GM19455 (cell line): Measurements from ENCODE around the gene HSD17B3.
A peak's percentile ranks its signal among the peaks of the same experiment; 100 is the strongest.
"Not testable (repeated sequence)": the region's sequence is repeated elsewhere in the genome, so short reads cannot be mapped to it uniquely, and the experiment has no call there.

Experiments
- ATAC-seq: cut with Tn5 transposase; IDR thresholded peaks from one replicate; pipeline ENCODE4 v1.9.1; 2021; ENCODE audit not compliant: unreplicated experiment

The HSD17B3 gene

GRCh38 chr9:96236854-96237550 is 65.0 kb downstream of the HSD17B3 start:
- no peak for ATAC-seq

GRCh38 chr9:96236337-96236736 is 65.6 kb downstream of the HSD17B3 start:
- ATAC-seq: not testable (repeated sequence)

GRCh38 chr9:96232539-96233241 is 69.3 kb downstream of the HSD17B3 start:
- no peak for ATAC-seq

GRCh38 chr9:96232164-96232538 is 69.8 kb downstream of the HSD17B3 start:
- ATAC-seq: no peak

GRCh38 chr9:96230002-96230401 is 72.0 kb downstream of the HSD17B3 start:
- no peak for ATAC-seq

GRCh38 chr9:96222132-96222531 is 79.8 kb downstream of the HSD17B3 start:
- ATAC-seq: no peak

- ATAC-seq: no peak
These were observed 82.1 kb downstream of the HSD17B3 start for GRCh38 chr9:96219900-96220257.

GRCh38 chr9:96219026-96219899 is 82.7 kb downstream of the HSD17B3 start:
- no peak for ATAC-seq

GRCh38 chr9:96217754-96218693 is 84.0 kb downstream of the HSD17B3 start:
- ATAC-seq: peak; percentile 81

- ATAC-seq: no peak
These were observed 84.7 kb downstream of the HSD17B3 start for GRCh38 chr9:96217294-96217707.

- no peak for ATAC-seq
These were observed 85.4 kb downstream of the HSD17B3 start for GRCh38 chr9:96216583-96216982.

GRCh38 chr9:96215841-96216240 is 86.1 kb downstream of the HSD17B3 start:
- ATAC-seq: no peak

GRCh38 chr9:96214635-96215034 is 87.3 kb downstream of the HSD17B3 start:
- ATAC-seq: no peak

GRCh38 chr9:96209407-96210271 is 92.3 kb downstream of the HSD17B3 start:
- ATAC-seq: no peak

GRCh38 chr9:96206156-96206751 is 95.7 kb downstream of the HSD17B3 start:
- ATAC-seq: no peak

GRCh38 chr9:96204853-96205252 is 97.1 kb downstream of the HSD17B3 start:
- no peak for ATAC-seq

GRCh38 chr9:96203867-96204501 is 98.0 kb downstream of the HSD17B3 start:
- ATAC-seq: no peak

- ATAC-seq: no peak
These were observed 98.8 kb downstream of the HSD17B3 start for GRCh38 chr9:96202971-96203780.
